Activated naive CD4-positive, alpha-beta T cell treated with anti-CD3 and anti-CD28 coated beads, Interleukin-2, amount 50 U/mL, for 72 hours (primary cell): ENCODE data around the gene TRAF2. TPM values are rescaled to one million over a fixed set of nuclear protein-coding genes. Genes with fewer than 3 reads are reported as not detected.

ENCODE experiments used
- ATAC-seq, 2 donors: fragments of 150-1000 bp; cut with Tn5 transposase; 2 replicates each; pipeline ENCODE4 v1.10.0; 2021; ENCODE audit warnings: mild to moderate bottlenecking in 2 of 2, moderate library complexity in 2 of 2
- DNase-seq, 2 donors: peaks; one replicate each; pipeline ENCODE4 v3.0.0; 2021 to 2022; ENCODE audit warnings: low spot score in 2 of 2
- H3K27ac Mint-ChIP-seq, 2 donors: one replicate each; pipeline ENCODE4 v1.8.0; 2022; ENCODE audit warnings: mild to moderate bottlenecking in 2 of 2, mixed read lengths in 2 of 2
- H3K36me3 Mint-ChIP-seq, 2 donors: one replicate each; pipeline ENCODE4 v1.8.0; 2022; ENCODE audit warnings: mixed read lengths in 2 of 2
- H3K9me3 Mint-ChIP-seq, 2 donors: one replicate each; pipeline ENCODE4 v1.8.0; 2022; ENCODE audit warnings: mixed read lengths in 2 of 2
- total RNA-seq, 2 donors: library from RNA; stranded (reverse); gene quantifications; one replicate each; pipeline ENCODE4 v1.2.3, GENCODE V29; 2022

The TRAF2 gene
- total RNA-seq, 2 donors from 2014 or later: 53.7 to 56.5 TPM

DNA sequence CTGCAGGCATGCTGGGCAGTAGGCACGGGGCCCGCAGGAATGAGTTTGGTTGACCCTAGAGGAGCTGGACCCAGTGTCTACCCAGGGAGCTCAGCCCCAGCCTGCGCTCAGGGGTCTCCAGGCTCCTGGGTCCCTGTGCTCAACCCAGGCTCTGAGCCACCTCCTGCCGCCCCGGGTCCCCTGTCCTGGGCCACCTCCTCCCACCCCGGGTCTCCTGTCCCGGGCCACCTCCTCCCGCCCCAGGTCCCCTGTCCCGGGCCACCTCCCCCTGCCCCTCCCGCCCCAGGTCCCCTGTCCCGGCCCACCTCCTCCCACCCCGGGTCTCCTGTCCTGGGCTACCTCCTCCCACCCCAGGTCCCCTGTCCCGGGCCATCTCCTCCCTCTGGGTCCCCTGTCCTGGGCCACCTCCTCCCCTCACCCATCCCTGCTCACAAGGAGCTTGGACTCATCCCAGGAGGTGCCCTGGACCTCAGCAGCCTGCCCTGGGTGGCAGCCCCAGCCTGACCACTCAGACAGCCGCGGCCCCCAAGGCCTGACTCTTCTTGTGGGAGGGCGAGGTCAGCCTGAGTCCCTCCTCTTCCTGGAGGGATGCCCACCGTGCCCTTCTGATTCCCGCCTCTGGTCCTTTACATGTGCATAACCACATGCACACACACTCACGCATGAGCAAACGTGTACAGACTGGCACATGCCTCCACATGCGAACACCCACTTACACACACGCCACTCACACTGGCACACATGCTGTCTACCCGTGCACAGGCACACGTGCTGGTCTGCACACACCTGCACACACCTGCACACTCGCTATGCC lies 68.2 kb downstream of the TRAF2 start:
- H3K9me3 Mint-ChIP-seq: peaks cover 9% of the 10 kb centered on the region in 2 donors
- no peaks in the 10 kb centered on the region for H3K36me3 Mint-ChIP-seq

GRCh38 chr9:136955202-136955942 lies 69.1 kb downstream of the TRAF2 start:
- ATAC-seq: no peak
- Mint-ChIP-seq H3K27ac (no peak overlapping the region), H3K9me3 (peaks cover 9% of the 10 kb centered on the region in 2 donors), H3K36me3 (no peaks in the 10 kb centered on the region)
- DNase-seq: no peak

More for the DNA sequence above, 68.2 kb downstream of the TRAF2 start:
- no peak for DNase-seq
- no peak overlapping the region for H3K27ac Mint-ChIP-seq
- ATAC-seq: no peak

- no peak overlapping the region for H3K27ac Mint-ChIP-seq
Observed at GRCh38 chr9:136955943-136956335, 69.6 kb downstream of the TRAF2 start.

GRCh38 chr9:136956604-136957003 lies 70.3 kb downstream of the TRAF2 start:
- ATAC-seq: no peak
- no peaks in the 10 kb centered on the region for H3K36me3 Mint-ChIP-seq

More at GRCh38 chr9:136955943-136956335, 69.6 kb downstream of the TRAF2 start:
- DNase-seq: no peak
- no peak for ATAC-seq
- peaks cover 9% of the 10 kb centered on the region in 2 donors for H3K9me3 Mint-ChIP-seq
- no peaks in the 10 kb centered on the region for H3K36me3 Mint-ChIP-seq

GRCh38 chr9:136957461-136957860 lies 71.1 kb downstream of the TRAF2 start:
- ATAC-seq (no peak), DNase-seq (no peak)
- Mint-ChIP-seq H3K9me3 (peaks cover 9% of the 10 kb centered on the region in 2 donors), H3K27ac (no peak overlapping the region), H3K36me3 (no peaks in the 10 kb centered on the region)

More at GRCh38 chr9:136956604-136957003, 70.3 kb downstream of the TRAF2 start:
- H3K27ac Mint-ChIP-seq: no peak overlapping the region
- DNase-seq: no peak
- peaks cover 9% of the 10 kb centered on the region in 2 donors for H3K9me3 Mint-ChIP-seq

DNA sequence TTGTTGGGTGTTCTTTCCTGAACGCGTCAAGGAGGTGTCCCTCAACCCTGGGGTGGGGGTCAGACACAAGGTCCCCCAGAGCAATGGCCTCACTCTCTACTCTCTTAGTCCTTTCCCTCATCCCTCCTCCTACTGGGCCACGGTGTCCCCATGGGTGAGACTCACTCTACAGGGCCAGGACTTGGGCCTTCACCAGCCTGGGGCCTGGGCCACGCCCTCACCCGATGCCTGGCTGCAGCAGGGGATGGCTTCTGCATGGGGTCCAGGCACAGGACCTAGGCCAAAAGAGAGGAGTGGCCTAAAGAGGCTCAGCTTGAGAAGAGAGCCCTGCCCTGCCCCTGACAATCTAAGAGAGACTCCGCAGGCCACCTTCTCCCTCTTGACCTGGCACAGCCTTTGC lies 71.6 kb downstream of the TRAF2 start:
- ATAC-seq: no peak
- no peaks in the 10 kb centered on the region for H3K36me3 Mint-ChIP-seq
- no peak overlapping the region for H3K27ac Mint-ChIP-seq
- no peak for DNase-seq
- H3K9me3 Mint-ChIP-seq: peaks cover 9% of the 10 kb centered on the region in 2 donors

DNA sequence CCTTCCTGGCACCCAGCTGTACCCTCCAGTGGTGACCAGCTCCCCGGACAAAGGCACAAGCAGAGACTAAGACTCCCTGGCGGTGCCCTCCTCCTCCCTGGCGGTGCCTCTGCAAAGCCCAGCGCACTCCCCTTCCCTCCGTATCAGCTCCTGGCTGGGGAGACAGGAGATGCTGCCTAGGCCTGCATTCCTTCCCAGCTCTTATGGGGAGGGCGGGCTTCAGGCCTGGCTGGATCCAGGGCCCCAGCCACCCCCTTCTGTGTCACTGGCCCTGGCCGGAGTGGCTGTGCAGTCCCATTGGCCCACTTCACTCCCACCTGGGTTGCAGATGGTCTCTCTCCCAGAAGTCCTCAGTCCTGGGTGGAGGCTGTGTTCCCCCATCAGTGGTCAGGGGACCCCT lies 72.2 kb downstream of the TRAF2 start:
- Mint-ChIP-seq H3K27ac (no peak overlapping the region), H3K9me3 (peaks cover 9% of the 10 kb centered on the region in 2 donors), H3K36me3 (no peaks in the 10 kb centered on the region)
- ATAC-seq (no peak), DNase-seq (no peak)

DNA sequence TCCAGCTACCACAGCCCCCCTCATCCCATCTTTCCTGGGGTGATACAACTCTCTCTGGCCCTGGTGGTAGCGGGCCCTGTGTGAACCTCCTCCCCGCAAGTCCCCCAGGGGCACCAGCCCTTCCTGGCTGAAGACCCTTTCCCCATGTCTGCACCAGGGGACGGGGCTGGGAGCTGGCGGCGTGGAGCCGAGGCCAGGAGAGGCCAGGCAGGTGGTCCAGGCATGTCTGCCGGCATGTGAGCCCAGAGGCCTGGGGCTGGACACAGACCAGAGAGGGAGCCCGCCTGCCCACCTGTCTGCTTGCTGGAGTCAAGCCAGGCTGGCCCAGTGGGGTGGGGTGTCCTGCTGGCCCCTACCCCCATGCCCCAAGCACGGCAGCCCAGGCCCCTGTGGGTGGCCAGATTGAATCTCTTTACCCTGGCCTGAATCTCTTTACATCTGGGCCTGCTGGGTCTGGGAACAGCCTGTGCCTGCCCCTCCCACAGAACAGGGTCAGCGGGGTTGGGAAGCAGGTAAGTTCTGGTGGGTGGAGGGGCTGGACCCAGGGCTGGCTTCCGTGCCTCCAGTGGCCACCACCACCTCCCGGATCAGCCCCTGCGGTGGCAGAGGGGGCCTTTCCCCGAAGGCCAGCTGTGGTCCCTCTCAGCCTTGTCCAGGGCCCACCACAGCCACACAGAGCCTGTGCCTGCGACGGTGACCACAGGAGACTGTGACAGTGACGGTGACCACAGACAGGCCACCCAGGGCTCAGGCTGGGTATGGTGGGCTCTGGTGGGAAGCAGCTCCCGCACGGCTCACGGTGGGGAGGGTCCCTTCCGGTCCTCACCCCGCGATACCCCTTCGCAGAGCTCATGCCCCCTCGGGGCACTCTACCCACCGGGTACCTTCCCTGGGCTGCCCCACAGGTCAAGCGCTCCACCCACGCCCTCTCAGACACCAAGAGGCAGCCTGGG lies 72.9 kb downstream of the TRAF2 start:
- DNase-seq (no peak), ATAC-seq (no peak)
- H3K27ac Mint-ChIP-seq: no peak overlapping the region
- H3K9me3 Mint-ChIP-seq: peaks cover 9% of the 10 kb centered on the region in 2 donors
- H3K36me3 Mint-ChIP-seq: no peaks in the 10 kb centered on the region

- H3K9me3 Mint-ChIP-seq: peaks cover 9% of the 10 kb centered on the region in 2 donors
- H3K27ac Mint-ChIP-seq: no peak overlapping the region
- DNase-seq: no peak
- ATAC-seq: no peak
- H3K36me3 Mint-ChIP-seq: no peaks in the 10 kb centered on the region
Observed at GRCh38 chr9:136960212-136960937, 74.1 kb downstream of the TRAF2 start.

DNA sequence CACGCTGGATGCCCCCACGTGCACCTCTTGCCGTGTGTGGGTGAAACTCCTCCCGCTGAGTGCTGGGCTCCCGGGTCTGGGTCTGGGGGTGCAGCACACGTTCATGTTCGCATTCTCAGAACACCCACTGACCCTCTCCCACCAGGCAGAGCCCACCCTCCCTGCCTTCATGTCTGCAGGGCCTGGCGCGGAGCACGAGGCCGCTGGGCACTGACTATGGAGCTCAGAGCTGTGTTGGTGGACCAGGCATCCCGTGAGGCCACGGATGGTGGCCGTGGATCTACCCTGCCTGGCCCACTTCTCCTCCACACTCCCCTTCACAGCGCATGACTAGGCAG lies 74.6 kb downstream of the TRAF2 start:
- no peak for ATAC-seq
- H3K27ac Mint-ChIP-seq: no peak overlapping the region
- peaks cover 9% of the 10 kb centered on the region in 2 donors for H3K9me3 Mint-ChIP-seq
- H3K36me3 Mint-ChIP-seq: no peaks in the 10 kb centered on the region
- no peak for DNase-seq

DNA sequence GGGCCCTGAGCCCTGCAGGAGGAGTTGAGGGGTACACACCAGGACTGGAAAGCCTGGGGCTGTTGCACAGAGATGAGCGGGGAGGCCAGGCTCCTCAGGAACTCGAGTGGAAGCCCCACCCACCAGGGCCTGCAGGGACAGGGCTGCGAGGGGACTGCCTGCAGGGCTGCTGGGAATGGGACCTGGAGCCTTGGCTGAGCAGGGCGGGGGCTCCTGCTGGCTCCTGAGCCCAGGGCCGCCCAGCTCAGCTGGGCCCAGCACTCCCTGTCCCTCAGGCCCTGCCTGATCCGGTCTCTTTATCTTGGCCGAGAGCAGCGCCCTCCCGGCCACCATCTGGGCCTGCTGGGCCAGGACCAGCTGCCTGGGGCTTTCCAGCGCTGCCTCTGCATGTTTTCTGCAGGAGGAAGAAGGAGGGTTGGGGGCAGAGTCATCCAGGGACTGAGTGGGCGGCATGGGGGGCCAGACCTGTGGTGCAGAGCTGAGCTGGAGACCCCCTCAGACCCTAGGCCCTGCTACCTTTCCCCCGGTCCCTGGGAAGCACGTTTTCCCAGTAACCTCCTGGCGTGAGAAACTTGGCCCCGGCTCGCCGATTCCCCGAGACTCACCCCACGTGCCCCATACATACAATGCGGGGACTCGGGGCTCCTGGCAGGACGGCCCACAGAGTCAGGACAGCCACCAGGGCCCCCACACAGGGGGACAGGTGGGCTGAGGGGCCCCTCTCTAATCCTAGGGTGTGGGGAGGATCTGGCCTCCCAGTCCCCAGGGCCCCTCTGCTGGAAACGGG lies 75.2 kb downstream of the TRAF2 start:
- no peak for DNase-seq
- peaks cover 5% of the 10 kb centered on the region in 2 donors for H3K9me3 Mint-ChIP-seq
- ATAC-seq: no peak
- no peak overlapping the region for H3K27ac Mint-ChIP-seq
- H3K36me3 Mint-ChIP-seq: no peaks in the 10 kb centered on the region

- H3K36me3 Mint-ChIP-seq: no peaks in the 10 kb centered on the region
- DNase-seq (no peak), ATAC-seq (no peak)
- no peaks in the 10 kb centered on the region for H3K9me3 Mint-ChIP-seq
- H3K27ac Mint-ChIP-seq: no peak overlapping the region
Observed at GRCh38 chr9:136962163-136962562, 75.8 kb downstream of the TRAF2 start.

- no peak for ATAC-seq
- H3K9me3 Mint-ChIP-seq: no peaks in the 10 kb centered on the region
- no peak for DNase-seq
- H3K27ac Mint-ChIP-seq: no peak overlapping the region
- H3K36me3 Mint-ChIP-seq: no peaks in the 10 kb centered on the region
Observed at GRCh38 chr9:136962701-136963248, 76.5 kb downstream of the TRAF2 start.

GRCh38 chr9:136963341-136963740 lies 77.0 kb downstream of the TRAF2 start:
- DNase-seq: no peak
- Mint-ChIP-seq H3K27ac (no peak overlapping the region), H3K36me3 (no peaks in the 10 kb centered on the region), H3K9me3 (no peaks in the 10 kb centered on the region)
- ATAC-seq: no peak

DNA sequence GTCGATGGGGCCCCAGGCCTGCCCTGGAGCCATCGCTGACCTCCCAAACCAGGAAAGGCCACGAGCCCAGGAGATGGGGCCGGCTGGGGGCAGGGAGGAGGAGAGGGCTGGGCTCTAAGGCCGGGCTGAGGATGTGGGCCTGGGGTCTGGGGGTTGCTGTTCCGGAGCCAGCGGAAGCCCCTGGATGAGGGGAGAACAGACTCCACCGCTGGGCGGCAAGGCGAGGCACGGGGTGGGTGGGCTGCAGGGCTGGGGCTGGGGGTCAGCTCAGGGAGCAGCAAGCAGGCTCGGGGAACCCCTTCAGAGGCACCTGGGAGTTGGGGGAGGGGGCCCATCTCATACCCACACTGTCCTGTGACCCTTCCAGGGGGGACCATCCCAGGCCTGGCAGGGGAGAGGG lies 77.4 kb downstream of the TRAF2 start:
- no peak overlapping the region for H3K27ac Mint-ChIP-seq
- no peaks in the 10 kb centered on the region for H3K36me3 Mint-ChIP-seq
- H3K9me3 Mint-ChIP-seq: no peaks in the 10 kb centered on the region
- no peak for ATAC-seq
- DNase-seq: no peak
